Measurements from ENCODE around the gene LRRC70. TPM values are rescaled to one million over a fixed set of nuclear protein-coding genes. Genes with fewer than 3 reads are reported as not detected.

The LRRC70 gene
- polyA plus RNA-seq, 3 donors = 0.23 to 2.4 TPM; not detected in 1

DNA sequence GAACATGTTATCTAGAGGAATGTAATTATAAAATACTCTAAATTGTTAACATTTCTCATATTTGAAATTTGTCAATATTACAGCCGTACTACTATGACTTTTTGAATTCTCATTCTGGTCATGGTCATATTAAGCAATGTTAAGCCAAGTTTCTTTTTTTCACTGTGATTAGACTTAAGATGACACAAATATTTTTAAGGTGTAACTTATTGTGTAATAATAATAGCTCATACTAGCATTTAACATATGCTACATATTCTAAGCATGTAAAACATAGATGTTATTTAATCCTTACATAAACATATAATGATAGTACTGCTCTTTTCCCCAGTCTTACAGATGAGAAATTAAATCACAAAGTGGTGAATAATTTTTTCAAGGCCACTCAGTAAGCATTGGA lies 35.9 kb upstream of the LRRC70 start:
- Mint-ChIP-seq H3K4me1 (peaks cover 16% of the 10 kb centered on the region), H3K27me3 (ENCODE audit: low read depth in 3 of 3) (no peaks in the 10 kb centered on the region), H3K4me3 (no peak overlapping the region), H3K36me3 (peaks cover 21 to 28% of the 10 kb centered on the region in 2 donors), H3K27ac (no peak overlapping the region), H3K9me3 (peaks cover 0 to 6% (median 2%) of the 10 kb centered on the region in 7 donors)
- H4K20me1 ChIP-seq (ENCODE audit: insufficient read depth, low read length) = no peaks in the 10 kb centered on the region
- peaks cover 3% of the 10 kb centered on the region in 2 donors for H3K4me1 ChIP-seq (ENCODE audit: control insufficient read depth in 1 of 2, insufficient read depth in 2 of 2, low read length in 2 of 2)
- no peaks in the 10 kb centered on the region for H3K27me3 ChIP-seq (ENCODE audit: control insufficient read depth in 2 of 2, insufficient read depth in 2 of 2, low read length in 2 of 2)
- H3K9me3 ChIP-seq (replicated peaks in 1 of 2; ENCODE audit: control insufficient read depth in 1 of 2, insufficient read depth in 1 of 2, low read length in 2 of 2) = no peaks in the 10 kb centered on the region
- no peak overlapping the region for H3K9ac ChIP-seq (ENCODE audit: insufficient read depth, low read length, poor library complexity, severe bottlenecking)
- H2AFZ ChIP-seq (ENCODE audit: insufficient read depth, low read depth, low read length, poor library complexity, severe bottlenecking) = no peak overlapping the region
- intact Hi-C loops (cut with micrococcal nuclease) = no loop called here
- no peak overlapping the region for H3K4me3 ChIP-seq (replicated peaks in 1 of 3; ENCODE audit: low read depth in 2 of 3, low read length in 3 of 3)
- DNase-seq = no peak
- no peak overlapping the region for H3K27ac ChIP-seq (ENCODE audit: low read depth in 1 of 2, low read length in 2 of 2)
- WGBS (ENCODE audit: insufficient coverage) = no CpG with 5 or more reads among the region's 1 CpG
- no peaks in the 10 kb centered on the region for H3K79me2 ChIP-seq (ENCODE audit: insufficient read depth, low read length)
- no peak overlapping the region for H3K4me2 ChIP-seq (replicated peaks; ENCODE audit: extremely low read depth, low read length, poor library complexity, severe bottlenecking)
- TF ChIP-seq, protein P1, sequence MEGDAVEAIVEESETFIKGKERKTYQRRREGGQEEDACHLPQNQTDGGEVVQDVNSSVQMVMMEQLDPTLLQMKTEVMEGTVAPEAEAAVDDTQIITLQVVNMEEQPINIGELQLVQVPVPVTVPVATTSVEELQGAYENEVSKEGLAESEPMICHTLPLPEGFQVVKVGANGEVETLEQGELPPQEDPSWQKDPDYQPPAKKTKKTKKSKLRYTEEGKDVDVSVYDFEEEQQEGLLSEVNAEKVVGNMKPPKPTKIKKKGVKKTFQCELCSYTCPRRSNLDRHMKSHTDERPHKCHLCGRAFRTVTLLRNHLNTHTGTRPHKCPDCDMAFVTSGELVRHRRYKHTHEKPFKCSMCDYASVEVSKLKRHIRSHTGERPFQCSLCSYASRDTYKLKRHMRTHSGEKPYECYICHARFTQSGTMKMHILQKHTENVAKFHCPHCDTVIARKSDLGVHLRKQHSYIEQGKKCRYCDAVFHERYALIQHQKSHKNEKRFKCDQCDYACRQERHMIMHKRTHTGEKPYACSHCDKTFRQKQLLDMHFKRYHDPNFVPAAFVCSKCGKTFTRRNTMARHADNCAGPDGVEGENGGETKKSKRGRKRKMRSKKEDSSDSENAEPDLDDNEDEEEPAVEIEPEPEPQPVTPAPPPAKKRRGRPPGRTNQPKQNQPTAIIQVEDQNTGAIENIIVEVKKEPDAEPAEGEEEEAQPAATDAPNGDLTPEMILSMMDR (IDR thresholded peaks at IDR 0.05) = no peak
- peaks cover 0 to 5% of the 10 kb centered on the region in 2 donors for H3K36me3 ChIP-seq (replicated peaks in 1 of 2; ENCODE audit: control insufficient read depth in 1 of 2, insufficient read depth in 2 of 2, low read length in 2 of 2)

DNA sequence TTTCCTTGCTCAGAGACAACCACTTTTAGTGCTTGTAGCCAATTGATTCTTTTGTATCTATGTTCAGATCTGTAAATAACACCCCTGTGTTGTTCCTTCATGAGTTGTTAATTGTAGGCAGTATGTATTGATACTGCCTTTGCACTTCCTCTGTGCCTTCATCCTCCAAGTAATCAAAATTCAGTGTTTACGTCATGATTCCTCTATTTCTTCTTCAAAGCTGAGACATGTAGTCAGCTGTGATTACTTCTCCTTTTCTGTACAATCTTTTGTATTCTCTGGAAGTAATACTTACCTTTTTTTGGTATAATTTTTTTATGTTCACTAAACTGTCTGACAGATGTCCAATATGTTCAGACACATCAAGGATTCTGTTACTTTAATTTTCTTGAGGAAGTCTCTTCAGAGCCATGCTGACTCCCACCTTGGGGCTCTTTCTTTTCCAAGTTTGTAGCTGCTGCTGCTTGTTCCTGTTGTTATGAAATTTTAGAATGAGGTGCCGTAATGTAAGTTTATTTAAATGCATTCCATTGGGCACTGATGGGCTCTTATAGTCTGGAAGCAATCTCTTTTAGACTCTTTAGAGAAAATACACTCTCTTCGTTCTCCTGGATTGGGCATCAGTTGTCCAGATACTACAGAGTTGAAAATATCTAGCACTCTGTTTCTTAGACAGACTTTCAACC lies 30.5 kb upstream of the LRRC70 start:
- Histone ChIP-seq H3K27me3 (ENCODE audit: control insufficient read depth in 2 of 2, insufficient read depth in 2 of 2, low read length in 2 of 2) (no peaks in the 10 kb centered on the region), H3K4me3 (replicated peaks in 1 of 3; ENCODE audit: low read depth in 2 of 3, low read length in 3 of 3) (peak overlapping the region in 1 of 3 experiments; percentile 4), H4K20me1 (ENCODE audit: insufficient read depth, low read length) (no peaks in the 10 kb centered on the region), H3K36me3 (replicated peaks in 1 of 2; ENCODE audit: control insufficient read depth in 1 of 2, insufficient read depth in 2 of 2, low read length in 2 of 2) (no peaks in the 10 kb centered on the region), H3K4me2 (replicated peaks; ENCODE audit: extremely low read depth, low read length, poor library complexity, severe bottlenecking) (peak overlapping the region; percentile 32), H3K9ac (ENCODE audit: insufficient read depth, low read length, poor library complexity, severe bottlenecking) (no peak overlapping the region), H3K4me1 (ENCODE audit: control insufficient read depth in 1 of 2, insufficient read depth in 2 of 2, low read length in 2 of 2) (peaks cover 18 to 20% of the 10 kb centered on the region in 2 donors), H2AFZ (ENCODE audit: insufficient read depth, low read depth, low read length, poor library complexity, severe bottlenecking) (no peak overlapping the region), H3K79me2 (ENCODE audit: insufficient read depth, low read length) (no peaks in the 10 kb centered on the region), H3K9me3 (replicated peaks in 1 of 2; ENCODE audit: control insufficient read depth in 1 of 2, insufficient read depth in 1 of 2, low read length in 2 of 2) (no peaks in the 10 kb centered on the region), H3K27ac (ENCODE audit: low read depth in 1 of 2, low read length in 2 of 2) (peak overlapping the region in 1 of 2 donors; percentile 63)
- H3K4me3 Mint-ChIP-seq = peak overlapping the region; percentile 14 to 64
- intact Hi-C loops (cut with micrococcal nuclease) = no loop called here
- TF ChIP-seq, protein P1 (IDR thresholded peaks at IDR 0.05) = no peak
- no peaks in the 10 kb centered on the region for H3K27me3 Mint-ChIP-seq (ENCODE audit: low read depth in 3 of 3)
- no CpG with 5 or more reads among the region's 3 CpGs for WGBS (ENCODE audit: insufficient coverage)
- peaks cover 24 to 36% of the 10 kb centered on the region in 2 donors for H3K36me3 Mint-ChIP-seq
- H3K4me1 Mint-ChIP-seq = peaks cover 20% of the 10 kb centered on the region
- H3K27ac Mint-ChIP-seq = peak overlapping the region; percentile 79 to 95 (median 91)
- H3K9me3 Mint-ChIP-seq = peaks cover 0 to 4% (median 0%) of the 10 kb centered on the region in 7 donors
- peak; percentile 31 to 66 (median 65) for DNase-seq

All from CD14-positive monocyte (primary cell).